SK-N-SH treated with all-trans-retinoic acid at 6 μM for 48 hours (cell line): ENCODE data around the gene FIBP.

Experiments
- ATAC-seq: fragments of 200-7000 bp; cut with Tn5 transposase; 3 replicates; pipeline ENCODE4 v1.9.1; 2020; ENCODE audit warnings: mild to moderate bottlenecking, moderate library complexity
- ESRRG ChIP-seq: fragments of 250-450 bp; sonication (Bioruptor Pico); IDR thresholded peaks from 2 replicates; pipeline ENCODE4 v1.6.1; 2021; ENCODE audit warnings: mild to moderate bottlenecking
- GLIS3 ChIP-seq: fragments of 250-450 bp; sonication (Bioruptor Pico); IDR thresholded peaks from 2 replicates; pipeline ENCODE4 v1.5.0; 2020; ENCODE audit warnings: mild to moderate bottlenecking, moderate library complexity
- ISL1 ChIP-seq: fragments of 250-450 bp; sonication (Bioruptor Pico); IDR thresholded peaks from 2 replicates; pipeline ENCODE4 v2.1.2; 2022; ENCODE audit warnings: mild to moderate bottlenecking, moderate library complexity
- OSR1 ChIP-seq: fragments of 250-450 bp; sonication (Bioruptor Pico); IDR thresholded peaks from 2 replicates; pipeline ENCODE4 v1.8.0; 2022; ENCODE audit warnings: moderate library complexity, mild to moderate bottlenecking, inconsistent platforms
- PATZ1 ChIP-seq: fragments of 250-450 bp; sonication (Bioruptor Pico); IDR thresholded peaks from 2 replicates; pipeline ENCODE4 v1.8.0; 2020; ENCODE audit warnings: mild to moderate bottlenecking, moderate library complexity, borderline replicate concordance
- PPARA ChIP-seq: fragments of 250-450 bp; sonication (Bioruptor Pico); IDR thresholded peaks from 2 replicates; pipeline ENCODE4 v1.5.0; 2020; ENCODE audit warnings: mild to moderate bottlenecking, borderline replicate concordance
- RARB ChIP-seq: fragments of 250-450 bp; sonication (Bioruptor Pico); IDR thresholded peaks from 2 replicates; pipeline ENCODE4 v1.8.0; 2021; ENCODE audit warnings: mild to moderate bottlenecking, moderate library complexity
- SNAI2 ChIP-seq: fragments of 250-450 bp; sonication (Bioruptor Pico); IDR thresholded peaks from 2 replicates; pipeline ENCODE4 v1.5.0; 2020; ENCODE audit warnings: mild to moderate bottlenecking, moderate library complexity
- TCF4 ChIP-seq: fragments of 250-450 bp; sonication (Bioruptor Pico); IDR thresholded peaks from 2 replicates; pipeline ENCODE4 v1.8.0; 2021; ENCODE audit warnings: mild to moderate bottlenecking, moderate library complexity, borderline replicate concordance
- TOX ChIP-seq: fragments of 250-450 bp; sonication (Bioruptor Pico); IDR thresholded peaks from 2 replicates; pipeline ENCODE4 v1.8.0; 2021; ENCODE audit warnings: mild to moderate bottlenecking, moderate library complexity, borderline replicate concordance
- ZC3H10 ChIP-seq: fragments of 250-450 bp; sonication (Bioruptor Pico); IDR thresholded peaks from 2 replicates; pipeline ENCODE4 v1.5.1; 2021; ENCODE audit warnings: mild to moderate bottlenecking, moderate library complexity
- ZFP3 ChIP-seq: fragments of 250-450 bp; sonication (Bioruptor Pico); IDR thresholded peaks from 2 replicates; pipeline ENCODE4 v1.5.0; 2020; ENCODE audit warnings: mild to moderate bottlenecking, moderate library complexity
- ZFP30 ChIP-seq: fragments of 450-650 bp; formaldehyde crosslinking; IDR thresholded peaks from 2 replicates; pipeline ENCODE4 v1.5.0; 2022; ENCODE audit warnings: mild to moderate bottlenecking, moderate library complexity
- ZNF565 ChIP-seq: fragments of 450-650 bp; formaldehyde crosslinking; conservative IDR thresholded peaks from 2 replicates; pipeline ENCODE4 v1.5.0; 2020; ENCODE audit warnings: low read depth, mild to moderate bottlenecking, moderate library complexity
- ZNF70 ChIP-seq: fragments of 450-650 bp; formaldehyde crosslinking; IDR thresholded peaks from 2 replicates; pipeline ENCODE4 v1.5.0; 2020; ENCODE audit warnings: mild to moderate bottlenecking, moderate library complexity
- ZNF8 ChIP-seq: fragments of 450-650 bp; formaldehyde crosslinking; IDR thresholded peaks from 2 replicates; pipeline ENCODE4 v1.5.0; 2020; ENCODE audit warnings: mild to moderate bottlenecking, moderate library complexity
- TF ChIP-seq, protein P1 (sequence below): fragments of 250-450 bp; sonication (Bioruptor Pico); IDR thresholded peaks from 2 replicates; pipeline ENCODE4 v1.8.0; 2021; ENCODE audit warnings: low read depth, mild to moderate bottlenecking, moderate library complexity, borderline replicate concordance
- TF ChIP-seq, protein P2 (sequence below): fragments of 250-450 bp; sonication (Bioruptor Pico); IDR thresholded peaks from 2 replicates; pipeline ENCODE4 v1.5.1; 2020; ENCODE audit warnings: low read depth, mild to moderate bottlenecking, moderate library complexity
- TF ChIP-seq, protein P3 (sequence below): fragments of 250-450 bp; sonication (Bioruptor Pico); IDR thresholded peaks from 2 replicates; pipeline ENCODE4 v1.5.1; 2021; ENCODE audit warnings: mild to moderate bottlenecking, moderate library complexity

Gene FIBP

GRCh38 chr11:65865550-65866172 lies 22.6 kb downstream of the FIBP start:
- TF ChIP-seq PPARA (CRISPR knock-in tag) (no peak), ZNF70 (CRISPR knock-in tag) (no peak), ZC3H10 (CRISPR knock-in tag) (no peak), TCF4 (CRISPR knock-in tag) (no peak), SNAI2 (CRISPR knock-in tag) (no peak), ISL1 (CRISPR knock-in tag) (no peak), GLIS3 (CRISPR knock-in tag) (no peak), RARB (no peak), PATZ1 (CRISPR knock-in tag) (no peak), TOX (CRISPR knock-in tag) (no peak), ZFP30 (CRISPR knock-in tag) (no peak), ZNF565 (CRISPR knock-in tag) (no peak)
- TF ChIP-seq, protein P1, sequence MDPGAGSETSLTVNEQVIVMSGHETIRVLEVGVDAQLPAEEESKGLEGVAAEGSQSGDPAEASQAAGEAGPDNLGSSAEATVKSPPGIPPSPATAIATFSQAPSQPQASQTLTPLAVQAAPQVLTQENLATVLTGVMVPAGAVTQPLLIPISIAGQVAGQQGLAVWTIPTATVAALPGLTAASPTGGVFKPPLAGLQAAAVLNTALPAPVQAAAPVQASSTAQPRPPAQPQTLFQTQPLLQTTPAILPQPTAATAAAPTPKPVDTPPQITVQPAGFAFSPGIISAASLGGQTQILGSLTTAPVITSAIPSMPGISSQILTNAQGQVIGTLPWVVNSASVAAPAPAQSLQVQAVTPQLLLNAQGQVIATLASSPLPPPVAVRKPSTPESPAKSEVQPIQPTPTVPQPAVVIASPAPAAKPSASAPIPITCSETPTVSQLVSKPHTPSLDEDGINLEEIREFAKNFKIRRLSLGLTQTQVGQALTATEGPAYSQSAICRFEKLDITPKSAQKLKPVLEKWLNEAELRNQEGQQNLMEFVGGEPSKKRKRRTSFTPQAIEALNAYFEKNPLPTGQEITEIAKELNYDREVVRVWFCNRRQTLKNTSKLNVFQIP (CRISPR knock-in tag): no peak
- TF ChIP-seq, protein P2, sequence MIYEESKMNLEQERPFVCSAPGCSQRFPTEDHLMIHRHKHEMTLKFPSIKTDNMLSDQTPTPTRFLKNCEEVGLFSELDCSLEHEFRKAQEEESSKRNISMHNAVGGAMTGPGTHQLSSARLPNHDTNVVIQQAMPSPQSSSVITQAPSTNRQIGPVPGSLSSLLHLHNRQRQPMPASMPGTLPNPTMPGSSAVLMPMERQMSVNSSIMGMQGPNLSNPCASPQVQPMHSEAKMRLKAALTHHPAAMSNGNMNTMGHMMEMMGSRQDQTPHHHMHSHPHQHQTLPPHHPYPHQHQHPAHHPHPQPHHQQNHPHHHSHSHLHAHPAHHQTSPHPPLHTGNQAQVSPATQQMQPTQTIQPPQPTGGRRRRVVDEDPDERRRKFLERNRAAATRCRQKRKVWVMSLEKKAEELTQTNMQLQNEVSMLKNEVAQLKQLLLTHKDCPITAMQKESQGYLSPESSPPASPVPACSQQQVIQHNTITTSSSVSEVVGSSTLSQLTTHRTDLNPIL: no peak
- TF ChIP-seq, protein P3, sequence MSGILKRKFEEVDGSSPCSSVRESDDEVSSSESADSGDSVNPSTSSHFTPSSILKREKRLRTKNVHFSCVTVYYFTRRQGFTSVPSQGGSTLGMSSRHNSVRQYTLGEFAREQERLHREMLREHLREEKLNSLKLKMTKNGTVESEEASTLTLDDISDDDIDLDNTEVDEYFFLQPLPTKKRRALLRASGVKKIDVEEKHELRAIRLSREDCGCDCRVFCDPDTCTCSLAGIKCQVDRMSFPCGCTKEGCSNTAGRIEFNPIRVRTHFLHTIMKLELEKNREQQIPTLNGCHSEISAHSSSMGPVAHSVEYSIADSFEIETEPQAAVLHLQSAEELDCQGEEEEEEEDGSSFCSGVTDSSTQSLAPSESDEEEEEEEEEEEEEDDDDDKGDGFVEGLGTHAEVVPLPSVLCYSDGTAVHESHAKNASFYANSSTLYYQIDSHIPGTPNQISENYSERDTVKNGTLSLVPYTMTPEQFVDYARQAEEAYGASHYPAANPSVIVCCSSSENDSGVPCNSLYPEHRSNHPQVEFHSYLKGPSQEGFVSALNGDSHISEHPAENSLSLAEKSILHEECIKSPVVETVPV: no peak
- ATAC-seq: no peak

GRCh38 chr11:65864706-65865471 lies 23.4 kb downstream of the FIBP start:
- TF ChIP-seq ZFP30 (CRISPR knock-in tag) (no peak), SNAI2 (CRISPR knock-in tag) (no peak), ZNF70 (CRISPR knock-in tag) (no peak), OSR1 (CRISPR knock-in tag) (no peak), RARB (no peak), ESRRG (no peak), ZNF8 (CRISPR knock-in tag) (no peak), ZFP3 (CRISPR knock-in tag) (no peak), PPARA (CRISPR knock-in tag) (no peak)
- TF ChIP-seq, protein P2: no peak
- TF ChIP-seq, protein P3: no peak
- TF ChIP-seq, protein P1 (CRISPR knock-in tag): no peak
- ATAC-seq: no peak
